Smooth muscle cell (in vitro differentiated cells): ENCODE results near the gene CCDC28B. TPM values are rescaled to one million over a fixed set of nuclear protein-coding genes. Genes with fewer than 3 reads are reported as not detected.

Experiments
- DNase-seq: peaks from one replicate; lab custom pipeline; 2025; ENCODE audit not compliant: unreplicated experiment; lab: John Stamatoyannopoulos, UW
- H2AFZ ChIP-seq: fragments of 200-600 bp; sonication (generic); 2 replicates; pipeline ENCODE4 v1.6.0; 2016; ENCODE audit warnings: antibody characterized with exemption, low read depth, mild to moderate bottlenecking
- H3F3A ChIP-seq: fragments of 200-600 bp; sonication (generic); 2 replicates; pipeline ENCODE4 v1.6.0; 2017; ENCODE audit warnings: antibody characterized with exemption, low read depth
- H3K27ac ChIP-seq: fragments of 200-600 bp; sonication (generic); 2 replicates; pipeline ENCODE4 v1.5.1; 2016; ENCODE audit warnings: low read depth, mild to moderate bottlenecking
- H3K27me3 ChIP-seq: fragments of 200-600 bp; sonication (generic); 2 replicates; pipeline ENCODE4 v1.6.1; 2016; ENCODE audit warnings: low read depth, mild to moderate bottlenecking
- H3K36me3 ChIP-seq: fragments of 200-600 bp; sonication (generic); 2 replicates; pipeline ENCODE4 v1.5.1; 2016; ENCODE audit warnings: low read depth
- H3K4me1 ChIP-seq: fragments of 200-600 bp; sonication (generic); 2 replicates; pipeline ENCODE4 v1.5.1; 2016; ENCODE audit warnings: low read depth
- H3K4me2 ChIP-seq: fragments of 200-600 bp; sonication (generic); 2 replicates; pipeline ENCODE4 v1.6.0; 2016; ENCODE audit warnings: mild to moderate bottlenecking
- H3K4me3 ChIP-seq: fragments of 200-600 bp; sonication (generic); 2 replicates; pipeline ENCODE4 v1.5.1; 2016; ENCODE audit warnings: mild to moderate bottlenecking
- H3K79me2 ChIP-seq: fragments of 200-600 bp; sonication (generic); 2 replicates; pipeline ENCODE4 v1.6.0; 2016; ENCODE audit warnings: low read depth, mild to moderate bottlenecking
- H3K9ac ChIP-seq: fragments of 200-600 bp; sonication (generic); 2 replicates; pipeline ENCODE4 v1.6.0; 2016; ENCODE audit warnings: low read depth
- H3K9me3 ChIP-seq: fragments of 200-600 bp; sonication (generic); replicated peaks from 2 replicates; pipeline ENCODE4 v1.5.1; 2016; ENCODE audit warnings: low read depth
- H4K20me1 ChIP-seq: fragments of 200-600 bp; sonication (generic); 2 replicates; pipeline ENCODE4 v1.6.0; 2016; ENCODE audit warnings: low read depth
- CTCF ChIP-seq: fragments of 200-600 bp; sonication (generic); IDR thresholded peaks from 2 replicates; pipeline ENCODE4 v1.5.1; 2017; ENCODE audit warnings: borderline replicate concordance, mild to moderate bottlenecking, antibody characterized with exemption; ENCODE audit not compliant: insufficient read depth, poor library complexity, severe bottlenecking
- WGBS: methylation state at CpG from one replicate; pipeline ENCODE4 v1.1.7; 2016; ENCODE audit warnings: low lambda C conversion rate; 5-methylcytosine and 5-hydroxymethylcytosine counted together
- polyA plus RNA-seq: library from polyadenylated mRNA; unstranded; fragments of >200 nt; fragmentation: Nextera tagmentation; extraction: Ambion mirVana; gene quantifications from 2 replicates; pipeline ENCODE4 v1.2.1, GENCODE V29; 2016
- total RNA-seq: library from RNA; depleted of rRNA; stranded (reverse); fragments of >200 nt; gene quantifications from 2 replicates; pipeline ENCODE4 v1.2.3, GENCODE V29; 2014

The CCDC28B gene
- total and polyA plus RNA-seq, 2 experiments from 2014 or later = 41.6 to 58.9 TPM

GRCh38 chr1:32228771-32229170 is 28.4 kb downstream of the CCDC28B start:
- no peak for DNase-seq
- H2AFZ ChIP-seq = no peak overlapping the region
- no peak overlapping the region for H3K27ac ChIP-seq
- no peak overlapping the region for H3K9ac ChIP-seq
- H3K4me1 ChIP-seq = no peaks in the 10 kb centered on the region
- no peaks in the 10 kb centered on the region for H3K9me3 ChIP-seq
- H3K27me3 ChIP-seq = no peaks in the 10 kb centered on the region
- no peaks in the 10 kb centered on the region for H4K20me1 ChIP-seq
- H3F3A ChIP-seq = no peaks in the 10 kb centered on the region
- H3K36me3 ChIP-seq = peaks cover 7% of the 10 kb centered on the region
- H3K79me2 ChIP-seq = peaks cover 3% of the 10 kb centered on the region
- no peak overlapping the region for H3K4me2 ChIP-seq
- TF ChIP-seq CTCF = no peak
- H3K4me3 ChIP-seq = no peak overlapping the region
- 95% methylated on average over 3 of the region's 3 CpGs for WGBS

GRCh38 chr1:32231843-32232432 is 31.5 kb downstream of the CCDC28B start:
- H3K9ac ChIP-seq = no peak overlapping the region
- H3K27ac ChIP-seq = no peak overlapping the region
- WGBS = 97% methylated on average over 5 of the region's 5 CpGs
- no peaks in the 10 kb centered on the region for H3K4me1 ChIP-seq
- no peaks in the 10 kb centered on the region for H3K79me2 ChIP-seq
- no peaks in the 10 kb centered on the region for H4K20me1 ChIP-seq
- no peaks in the 10 kb centered on the region for H3K27me3 ChIP-seq
- no peak overlapping the region for H2AFZ ChIP-seq
- peaks cover 13% of the 10 kb centered on the region for H3F3A ChIP-seq
- no peak overlapping the region for H3K4me3 ChIP-seq
- no peaks in the 10 kb centered on the region for H3K9me3 ChIP-seq
- DNase-seq = no peak
- peaks cover 7% of the 10 kb centered on the region for H3K36me3 ChIP-seq
- no peak overlapping the region for H3K4me2 ChIP-seq
- TF ChIP-seq CTCF = no peak

- H3K4me1 ChIP-seq = no peaks in the 10 kb centered on the region
- no peak for TF ChIP-seq CTCF
- H2AFZ ChIP-seq = no peak overlapping the region
- peaks cover 15% of the 10 kb centered on the region for H3F3A ChIP-seq
- H4K20me1 ChIP-seq = no peaks in the 10 kb centered on the region
- H3K4me3 ChIP-seq = no peak overlapping the region
- no peaks in the 10 kb centered on the region for H3K79me2 ChIP-seq
- 94% methylated on average over 8 of the region's 8 CpGs for WGBS
- H3K27me3 ChIP-seq = no peaks in the 10 kb centered on the region
- no peak overlapping the region for H3K9ac ChIP-seq
- no peaks in the 10 kb centered on the region for H3K9me3 ChIP-seq
- peaks cover 7% of the 10 kb centered on the region for H3K36me3 ChIP-seq
- H3K27ac ChIP-seq = no peak overlapping the region
- H3K4me2 ChIP-seq = no peak overlapping the region
- DNase-seq = no peak
These were observed 32.3 kb downstream of the CCDC28B start for GRCh38 chr1:32232558-32233304.

- TF ChIP-seq CTCF = no peak
- peak overlapping the region; percentile 99 for H3K27ac ChIP-seq
- H3K27me3 ChIP-seq = no peaks in the 10 kb centered on the region
- no peak overlapping the region for H3K4me2 ChIP-seq
- H3K9me3 ChIP-seq = no peaks in the 10 kb centered on the region
- no peak overlapping the region for H2AFZ ChIP-seq
- H4K20me1 ChIP-seq = no peaks in the 10 kb centered on the region
- no peak overlapping the region for H3K4me3 ChIP-seq
- no peak for DNase-seq
- peaks cover 21% of the 10 kb centered on the region for H3F3A ChIP-seq
- no peak overlapping the region for H3K9ac ChIP-seq
- H3K4me1 ChIP-seq = peaks cover 7% of the 10 kb centered on the region
- WGBS = 92% methylated on average over 7 of the region's 7 CpGs
- H3K36me3 ChIP-seq = no peaks in the 10 kb centered on the region
- no peaks in the 10 kb centered on the region for H3K79me2 ChIP-seq
These were observed 34.4 kb downstream of the CCDC28B start for GRCh38 chr1:32234792-32235191.
